ENCODE data around the gene MTURN. TPM values are rescaled to one million over a fixed set of nuclear protein-coding genes. Genes with fewer than 3 reads are reported as not detected.

MTURN gene
- total and polyA plus RNA-seq, 2 donors (not counting 3 experiments of a cell fraction or from before 2014, with no cell fraction given): 4.9 to 6.6 TPM

DNA sequence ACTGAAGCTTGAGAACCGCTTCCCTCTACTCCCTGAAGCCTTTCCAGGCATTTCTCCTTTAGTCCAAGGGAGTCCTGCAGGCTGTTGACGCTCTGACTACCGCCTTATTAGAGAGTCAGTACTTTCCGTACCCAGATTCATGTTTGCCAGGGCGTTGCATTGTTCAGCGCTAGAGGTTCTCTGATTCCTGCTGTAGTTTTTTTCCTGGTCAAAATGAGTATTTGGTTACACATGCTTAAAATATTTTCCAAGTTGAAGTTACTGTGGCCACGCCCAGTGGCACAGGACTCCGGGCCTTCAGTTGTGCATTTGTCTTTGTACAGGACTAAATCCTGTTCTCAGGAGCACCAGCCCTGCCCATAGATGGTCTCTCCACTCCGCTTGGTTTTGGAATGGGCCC is 7.9 kb downstream of the MTURN start:
- Histone ChIP-seq H4K20me1 (replicated peaks; ENCODE audit: control insufficient read depth, extremely low read depth, insufficient read depth, low read length) (no peaks in the 10 kb centered on the region), H3K27me3 (ENCODE audit: control insufficient read depth in 2 of 2, insufficient read depth in 2 of 2, low read length in 2 of 2) (no peaks in the 10 kb centered on the region), H3K9ac (replicated peaks; ENCODE audit: extremely low read depth, insufficient read depth, low read length) (no peak overlapping the region), H3K4me2 (ENCODE audit: insufficient read depth, low read length) (no peak overlapping the region), H3K79me2 (ENCODE audit: control insufficient read depth, insufficient read depth, low read length) (no peaks in the 10 kb centered on the region), H3K9me3 (replicated peaks; ENCODE audit: control insufficient read depth, insufficient read depth, low read length) (no peaks in the 10 kb centered on the region), H3K9me1 (replicated peaks; ENCODE audit: control insufficient read depth, extremely low read depth, insufficient read depth, low read length) (no peaks in the 10 kb centered on the region), H2AFZ (ENCODE audit: low read depth, low read length) (peak overlapping the region; percentile 49), H3K4me3 (replicated peaks in 1 of 3; ENCODE audit: insufficient read depth in 1 of 3, low read depth in 1 of 3, low read length in 3 of 3) (no peak overlapping the region), H3K4me1 (ENCODE audit: control insufficient read depth, extremely low read depth, insufficient read depth, low read length) (peaks cover 4% of the 10 kb centered on the region), H3K36me3 (ENCODE audit: control insufficient read depth in 2 of 2, extremely low read depth in 1 of 2, insufficient read depth in 2 of 2, low read length in 2 of 2) (no peaks in the 10 kb centered on the region), H3K27ac (ENCODE audit: insufficient read depth, low read depth, low read length) (no peak overlapping the region)
- BruUV-seq (replicated peaks): no TSS peak
- POLR2A ChIA-PET: no interaction called here
- dilution Hi-C loops (cut with MboI; ENCODE audit: extremely low pct_ligation_motif_present, low sequenced_read_pairs) (no loop called here), intact Hi-C loops (cut with micrococcal nuclease) (no loop called here)
- peak; percentile 58 for DNase-seq (ENCODE audit: low read depth, low spot score)
- FAIRE-seq: peak; percentile 62
- CTCF ChIA-PET: interaction anchor here (0.9 kb wide), 1 partner anchor 81 kb away, joined by 3 read pairs; no protein-coding TSS in a partner anchor
- peak; percentile 33 for TF ChIP-seq POLR2A (IDR thresholded peaks at IDR 0.05; ENCODE audit: low read depth, low read length)
- TF ChIP-seq, protein P1, sequence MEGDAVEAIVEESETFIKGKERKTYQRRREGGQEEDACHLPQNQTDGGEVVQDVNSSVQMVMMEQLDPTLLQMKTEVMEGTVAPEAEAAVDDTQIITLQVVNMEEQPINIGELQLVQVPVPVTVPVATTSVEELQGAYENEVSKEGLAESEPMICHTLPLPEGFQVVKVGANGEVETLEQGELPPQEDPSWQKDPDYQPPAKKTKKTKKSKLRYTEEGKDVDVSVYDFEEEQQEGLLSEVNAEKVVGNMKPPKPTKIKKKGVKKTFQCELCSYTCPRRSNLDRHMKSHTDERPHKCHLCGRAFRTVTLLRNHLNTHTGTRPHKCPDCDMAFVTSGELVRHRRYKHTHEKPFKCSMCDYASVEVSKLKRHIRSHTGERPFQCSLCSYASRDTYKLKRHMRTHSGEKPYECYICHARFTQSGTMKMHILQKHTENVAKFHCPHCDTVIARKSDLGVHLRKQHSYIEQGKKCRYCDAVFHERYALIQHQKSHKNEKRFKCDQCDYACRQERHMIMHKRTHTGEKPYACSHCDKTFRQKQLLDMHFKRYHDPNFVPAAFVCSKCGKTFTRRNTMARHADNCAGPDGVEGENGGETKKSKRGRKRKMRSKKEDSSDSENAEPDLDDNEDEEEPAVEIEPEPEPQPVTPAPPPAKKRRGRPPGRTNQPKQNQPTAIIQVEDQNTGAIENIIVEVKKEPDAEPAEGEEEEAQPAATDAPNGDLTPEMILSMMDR (IDR thresholded peaks at IDR 0.05; ENCODE audit: extremely low read depth in 1 of 2, insufficient read depth in 1 of 2, low read depth in 1 of 2, low read length in 2 of 2): no peak
- TF ChIP-seq GATA2 (IDR thresholded peaks at IDR 0.05; ENCODE audit: insufficient read depth, insufficient read length, low read depth, low read length): no peak

DNA sequence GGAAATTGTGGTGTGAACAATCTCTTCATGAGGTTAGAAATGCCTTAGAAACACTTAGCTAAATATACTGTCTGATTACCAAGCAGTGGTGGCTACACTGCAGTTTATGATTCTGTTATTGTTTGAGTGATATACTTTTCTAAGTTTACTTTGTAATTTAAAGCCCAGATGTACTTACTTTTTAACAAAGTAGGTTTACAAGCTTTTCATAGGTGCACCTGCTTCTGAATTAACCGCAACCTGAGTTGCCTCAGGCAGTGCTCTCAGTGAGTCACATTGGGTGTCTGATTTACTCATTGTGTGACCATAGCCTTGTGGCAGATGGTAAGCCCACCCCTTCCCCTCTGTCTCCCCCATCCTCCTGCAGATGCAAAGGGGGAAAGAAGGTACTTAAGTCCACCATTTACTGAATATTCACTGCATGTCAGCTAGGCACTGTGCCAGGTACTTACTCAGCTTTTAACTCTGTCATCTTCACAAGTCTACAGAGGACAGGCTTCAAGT is 9.0 kb downstream of the MTURN start:
- dilution Hi-C loops (cut with MboI; ENCODE audit: extremely low pct_ligation_motif_present, low sequenced_read_pairs): no loop called here
- peaks cover 4% of the 10 kb centered on the region for H3K4me1 ChIP-seq (ENCODE audit: control insufficient read depth, extremely low read depth, insufficient read depth, low read length)
- no peaks in the 10 kb centered on the region for H3K79me2 ChIP-seq (ENCODE audit: control insufficient read depth, insufficient read depth, low read length)
- H3K27me3 ChIP-seq (ENCODE audit: control insufficient read depth in 2 of 2, insufficient read depth in 2 of 2, low read length in 2 of 2): no peaks in the 10 kb centered on the region
- no peak for FAIRE-seq
- H4K20me1 ChIP-seq (replicated peaks; ENCODE audit: control insufficient read depth, extremely low read depth, insufficient read depth, low read length): no peaks in the 10 kb centered on the region
- POLR2A ChIA-PET: no interaction called here
- no peaks in the 10 kb centered on the region for H3K9me1 ChIP-seq (replicated peaks; ENCODE audit: control insufficient read depth, extremely low read depth, insufficient read depth, low read length)
- CTCF ChIA-PET: interaction anchor here (0.8 kb wide), 1 partner anchor 19 kb away, joined by 3 read pairs; no protein-coding TSS in a partner anchor
- BruUV-seq (replicated peaks): no TSS peak
- no peak overlapping the region for H3K4me2 ChIP-seq (ENCODE audit: insufficient read depth, low read length)
- intact Hi-C loops (cut with micrococcal nuclease): no loop called here
- no peak for DNase-seq (ENCODE audit: low read depth, low spot score)
- no peak for TF ChIP-seq FOS (IDR thresholded peaks at IDR 0.05; ENCODE audit: borderline replicate concordance, insufficient read depth, low read length)
- no peak for TF ChIP-seq POLR2AphosphoS5 (IDR thresholded peaks at IDR 0.05; ENCODE audit: insufficient read depth, low read depth, low read length)
- TF ChIP-seq EZH2 (IDR thresholded peaks at IDR 0.05; ENCODE audit: borderline replicate concordance, low read depth, low read length, severe bottlenecking): no peak
- no peak for TF ChIP-seq MYC (IDR thresholded peaks at IDR 0.05; ENCODE audit: low read depth, low read length)
- no peaks in the 10 kb centered on the region for H3K9me3 ChIP-seq (replicated peaks; ENCODE audit: control insufficient read depth, insufficient read depth, low read length)
- H3K27ac ChIP-seq (ENCODE audit: insufficient read depth, low read depth, low read length): no peak overlapping the region
- H3K4me3 ChIP-seq (replicated peaks in 1 of 3; ENCODE audit: insufficient read depth in 1 of 3, low read depth in 1 of 3, low read length in 3 of 3): no peak overlapping the region
- no peaks in the 10 kb centered on the region for H3K36me3 ChIP-seq (ENCODE audit: control insufficient read depth in 2 of 2, extremely low read depth in 1 of 2, insufficient read depth in 2 of 2, low read length in 2 of 2)
- H2AFZ ChIP-seq (ENCODE audit: low read depth, low read length): no peak overlapping the region
- H3K9ac ChIP-seq (replicated peaks; ENCODE audit: extremely low read depth, insufficient read depth, low read length): no peak overlapping the region

Measured in endothelial cell of umbilical vein (primary cell).